Upper lobe of left lung (tissue), 4 donors: ENCODE measurements around the gene PTPRM.

ENCODE experiments used
- EP300 ChIP-seq, 4 donors: sonication (generic); formaldehyde crosslinking; IDR thresholded peaks; one replicate each; pipeline ENCODE4 v1.5.1; 2017; ENCODE audit warnings: antibody characterized with exemption in 4 of 4, control low read depth in 2 of 4
- POLR2A ChIP-seq, 4 donors: fragments of 450-650 bp; IDR thresholded peaks; one replicate each; pipeline ENCODE4 v1.5.1; 2016 to 2017; ENCODE audit warnings: antibody characterized with exemption in 4 of 4, mild to moderate bottlenecking in 2 of 4
- POLR2AphosphoS5 ChIP-seq, 2 donors: sonication (generic); formaldehyde crosslinking; IDR thresholded peaks; one replicate each; pipeline ENCODE4 v1.5.1; 2017; ENCODE audit warnings: antibody characterized with exemption in 2 of 2
- TF ChIP-seq, protein P1 (sequence below), 6 experiments: fragments of 450-650 bp in 4 of 6; fragments of 200-600 bp in 2 of 6; sonication (generic) in 2 of 6; IDR thresholded peaks; one replicate each; pipeline ENCODE4 v1.5.1; 2016 to 2019; ENCODE audit warnings: antibody characterized with exemption in 6 of 6

DNA sequence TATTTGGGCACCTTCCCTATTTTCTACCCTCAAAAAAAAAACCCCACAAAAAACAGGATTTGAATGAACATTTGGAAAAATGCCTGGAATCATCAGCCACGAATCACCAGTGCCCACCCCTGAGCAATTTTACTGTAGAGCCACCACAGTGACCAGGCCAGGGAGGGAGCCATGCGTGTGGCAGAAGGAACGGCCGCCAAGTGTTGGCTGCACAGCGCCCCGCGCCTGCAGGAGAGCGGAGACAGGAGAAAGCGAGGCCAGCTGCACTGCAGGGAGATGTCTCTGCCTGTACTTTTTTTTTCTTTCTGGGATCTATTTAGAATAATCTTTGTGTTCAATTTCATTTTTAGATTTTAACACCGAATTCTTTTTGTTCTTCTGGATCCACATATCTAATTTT, 772.8 kb downstream of the PTPRM start:
- TF ChIP-seq, protein P1, sequence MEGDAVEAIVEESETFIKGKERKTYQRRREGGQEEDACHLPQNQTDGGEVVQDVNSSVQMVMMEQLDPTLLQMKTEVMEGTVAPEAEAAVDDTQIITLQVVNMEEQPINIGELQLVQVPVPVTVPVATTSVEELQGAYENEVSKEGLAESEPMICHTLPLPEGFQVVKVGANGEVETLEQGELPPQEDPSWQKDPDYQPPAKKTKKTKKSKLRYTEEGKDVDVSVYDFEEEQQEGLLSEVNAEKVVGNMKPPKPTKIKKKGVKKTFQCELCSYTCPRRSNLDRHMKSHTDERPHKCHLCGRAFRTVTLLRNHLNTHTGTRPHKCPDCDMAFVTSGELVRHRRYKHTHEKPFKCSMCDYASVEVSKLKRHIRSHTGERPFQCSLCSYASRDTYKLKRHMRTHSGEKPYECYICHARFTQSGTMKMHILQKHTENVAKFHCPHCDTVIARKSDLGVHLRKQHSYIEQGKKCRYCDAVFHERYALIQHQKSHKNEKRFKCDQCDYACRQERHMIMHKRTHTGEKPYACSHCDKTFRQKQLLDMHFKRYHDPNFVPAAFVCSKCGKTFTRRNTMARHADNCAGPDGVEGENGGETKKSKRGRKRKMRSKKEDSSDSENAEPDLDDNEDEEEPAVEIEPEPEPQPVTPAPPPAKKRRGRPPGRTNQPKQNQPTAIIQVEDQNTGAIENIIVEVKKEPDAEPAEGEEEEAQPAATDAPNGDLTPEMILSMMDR (IDR thresholded peaks at IDR 0.05): no peak
- TF ChIP-seq POLR2A (IDR thresholded peaks at IDR 0.05): no peak
- TF ChIP-seq POLR2AphosphoS5 (IDR thresholded peaks at IDR 0.05): no peak
- TF ChIP-seq EP300 (IDR thresholded peaks at IDR 0.05): no peak
